Measurements from ENCODE around the gene KRTAP4-16.
"Not testable (repeated sequence)": the region's sequence is repeated elsewhere in the genome, so short reads cannot be mapped to it uniquely, and the experiment has no call there.

The KRTAP4-16 gene

DNA sequence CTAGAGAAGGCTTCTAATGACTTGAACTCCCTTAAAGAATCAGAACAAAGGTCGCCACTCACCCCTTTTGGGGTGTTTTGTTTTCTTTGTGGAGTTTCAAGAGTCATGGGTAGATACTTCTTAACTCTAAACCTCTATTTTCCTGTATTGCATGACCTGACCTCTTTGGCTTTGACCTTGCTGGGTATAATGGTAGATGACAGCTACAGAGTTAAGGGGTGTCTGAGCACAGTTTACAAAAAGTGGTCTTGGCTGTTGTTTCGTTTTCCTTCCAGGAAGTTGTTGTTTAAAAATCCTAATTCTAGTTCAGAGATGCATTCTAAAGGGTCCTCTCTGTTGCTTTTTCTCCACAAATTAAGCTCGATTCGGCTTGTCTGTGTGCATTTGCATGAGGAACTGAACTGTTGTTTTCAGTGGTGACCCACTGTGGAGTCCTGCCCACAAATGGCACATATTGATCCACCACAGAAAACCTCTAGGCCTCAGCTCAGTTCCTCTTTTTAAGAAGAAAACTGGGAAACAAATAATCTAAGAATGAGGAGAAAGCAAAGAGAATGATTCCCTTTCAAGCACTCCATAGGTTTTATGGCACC lies 13.2 kb downstream of the KRTAP4-16 start:
- not testable (repeated sequence) for H3K27me3 ChIP-seq (ENCODE audit: control insufficient read depth, insufficient read depth, low read length); H3K36me3 ChIP-seq (ENCODE audit: control insufficient read depth, insufficient read depth, low read length); H3K4me1 ChIP-seq (ENCODE audit: control insufficient read depth, insufficient read depth, low read length); H3K9me3 ChIP-seq (ENCODE audit: control insufficient read depth, insufficient read depth, low read length); H3K4me3 ChIP-seq (ENCODE audit: low read depth, low read length); H3K9ac ChIP-seq (ENCODE audit: low read depth, low read length)

- not testable (repeated sequence) for H3K27me3 ChIP-seq (ENCODE audit: control insufficient read depth, insufficient read depth, low read length); H3K9me3 ChIP-seq (ENCODE audit: control insufficient read depth, insufficient read depth, low read length); H3K36me3 ChIP-seq (ENCODE audit: control insufficient read depth, insufficient read depth, low read length); H3K9ac ChIP-seq (ENCODE audit: low read depth, low read length); H3K4me1 ChIP-seq (ENCODE audit: control insufficient read depth, insufficient read depth, low read length); H3K4me3 ChIP-seq (ENCODE audit: low read depth, low read length)
These were observed 17.7 kb downstream of the KRTAP4-16 start, which contains the start of gene KRTAP4-7 for GRCh38 chr17:41084100-41084856. Gene KRTAP4-7, plus strand, starts transcription at chr17:41084150. Its CDS starts 57 bp downstream, at chr17:41084207.

DNA sequence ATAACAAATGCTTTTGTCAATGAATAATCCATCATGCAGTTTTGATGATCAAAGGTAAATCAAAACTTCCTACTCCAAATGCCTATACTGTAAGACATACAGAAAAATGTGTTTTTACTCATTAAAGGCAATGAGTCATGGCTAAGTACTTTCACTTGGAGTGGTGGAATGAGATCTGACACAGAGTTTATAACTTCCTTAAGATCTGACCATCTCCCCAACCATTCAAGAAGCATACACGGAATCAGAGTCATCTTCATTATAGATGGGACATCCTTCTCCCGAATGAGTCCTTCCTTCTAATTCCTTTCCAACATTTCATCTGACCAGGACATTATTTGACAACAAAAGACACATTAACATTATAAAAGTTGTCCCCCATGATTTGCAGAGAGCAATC lies 18.6 kb downstream of the KRTAP4-16 start:
- not testable (repeated sequence) for H3K27me3 ChIP-seq (ENCODE audit: control insufficient read depth, insufficient read depth, low read length); H3K9me3 ChIP-seq (ENCODE audit: control insufficient read depth, insufficient read depth, low read length); H3K36me3 ChIP-seq (ENCODE audit: control insufficient read depth, insufficient read depth, low read length); H3K9ac ChIP-seq (ENCODE audit: low read depth, low read length); H3K4me3 ChIP-seq (ENCODE audit: low read depth, low read length); H3K4me1 ChIP-seq (ENCODE audit: control insufficient read depth, insufficient read depth, low read length)

DNA sequence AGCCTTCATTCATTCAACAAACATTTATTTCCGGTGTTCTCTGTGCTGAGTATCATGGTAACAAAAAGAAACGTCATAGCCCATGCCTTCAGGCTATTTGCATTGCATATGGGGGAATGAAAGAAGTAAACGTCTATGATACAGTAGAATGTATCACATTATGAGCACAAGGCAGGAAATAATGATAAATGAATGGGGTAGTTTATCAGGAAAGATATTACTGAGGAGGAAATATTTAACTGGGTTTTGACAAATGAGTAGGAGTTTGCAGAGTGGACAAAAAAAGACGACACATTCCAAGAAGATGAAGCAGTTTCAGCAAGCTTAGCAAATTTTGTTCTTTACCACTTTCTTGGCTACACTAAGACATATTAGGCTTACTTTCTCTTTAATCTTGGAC lies 19.4 kb downstream of the KRTAP4-16 start:
- Histone ChIP-seq H3K4me3 (ENCODE audit: low read depth, low read length) (no peak overlapping the region), H3K36me3 (ENCODE audit: control insufficient read depth, insufficient read depth, low read length) (no peaks in the 10 kb centered on the region), H3K9me3 (ENCODE audit: control insufficient read depth, insufficient read depth, low read length) (no peaks in the 10 kb centered on the region), H3K27me3 (ENCODE audit: control insufficient read depth, insufficient read depth, low read length) (no peaks in the 10 kb centered on the region), H3K4me1 (ENCODE audit: control insufficient read depth, insufficient read depth, low read length) (no peaks in the 10 kb centered on the region), H3K9ac (ENCODE audit: low read depth, low read length) (no peak overlapping the region)

DNA sequence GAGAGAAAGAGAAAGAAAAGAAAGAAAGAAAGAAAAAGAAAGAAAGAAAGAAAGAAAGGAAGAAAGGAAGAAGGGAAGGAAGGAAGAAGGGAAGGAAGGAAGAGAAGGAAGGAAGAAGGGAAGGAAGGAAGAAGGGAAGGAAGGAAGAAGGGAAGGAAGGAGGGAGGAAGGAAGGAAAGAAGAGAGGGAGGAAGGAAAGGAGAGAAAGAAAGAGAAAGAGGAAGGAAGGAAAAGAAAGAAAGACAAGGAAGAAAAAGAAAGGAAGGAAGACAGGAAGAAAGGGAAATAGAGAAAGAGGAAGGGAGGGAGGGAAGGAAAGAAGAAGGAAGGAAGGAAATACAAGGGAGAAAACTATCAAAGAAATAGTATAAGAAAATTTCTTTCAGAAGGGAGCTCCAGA lies 25.2 kb downstream of the KRTAP4-16 start:
- no peaks in the 10 kb centered on the region for H3K4me1 ChIP-seq (ENCODE audit: control insufficient read depth, insufficient read depth, low read length)

DNA sequence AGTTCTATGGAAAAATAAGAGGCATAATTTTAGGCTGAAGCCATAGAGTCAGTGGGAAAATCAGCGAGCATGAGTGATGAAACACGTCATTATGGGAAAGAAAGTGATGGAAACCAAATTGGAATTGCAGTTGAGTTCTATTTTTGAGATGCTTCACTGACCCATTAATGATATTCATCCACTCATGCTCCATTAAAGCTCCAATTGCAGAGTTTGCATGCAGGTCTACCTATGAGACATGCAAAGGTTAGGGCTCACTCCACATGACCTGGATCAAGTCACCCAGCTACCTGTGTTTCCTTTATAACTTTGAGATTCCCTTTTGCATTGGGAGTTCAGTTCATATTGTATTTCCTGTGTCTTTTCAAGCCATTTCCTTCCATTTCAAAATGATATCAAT lies 28.3 kb downstream of the KRTAP4-16 start:
- no peak overlapping the region for H3K9ac ChIP-seq (ENCODE audit: low read depth, low read length)
- H3K27me3 ChIP-seq (ENCODE audit: control insufficient read depth, insufficient read depth, low read length) = no peaks in the 10 kb centered on the region

More for the DNA sequence above, 25.2 kb downstream of the KRTAP4-16 start:
- H3K27me3 ChIP-seq (ENCODE audit: control insufficient read depth, insufficient read depth, low read length) = no peaks in the 10 kb centered on the region
- H3K4me3 ChIP-seq (ENCODE audit: low read depth, low read length) = no peak overlapping the region
- no peaks in the 10 kb centered on the region for H3K36me3 ChIP-seq (ENCODE audit: control insufficient read depth, insufficient read depth, low read length)
- no peak overlapping the region for H3K9ac ChIP-seq (ENCODE audit: low read depth, low read length)
- no peaks in the 10 kb centered on the region for H3K9me3 ChIP-seq (ENCODE audit: control insufficient read depth, insufficient read depth, low read length)

GRCh38 chr17:41071606-41072360 lies 30.2 kb downstream of the KRTAP4-16 start:
- H3K27me3 ChIP-seq (ENCODE audit: control insufficient read depth, insufficient read depth, low read length) = no peaks in the 10 kb centered on the region
- H3K9ac ChIP-seq (ENCODE audit: low read depth, low read length) = no peak overlapping the region
- H3K9me3 ChIP-seq (ENCODE audit: control insufficient read depth, insufficient read depth, low read length) = no peaks in the 10 kb centered on the region
- no peaks in the 10 kb centered on the region for H3K36me3 ChIP-seq (ENCODE audit: control insufficient read depth, insufficient read depth, low read length)
- H3K4me3 ChIP-seq (ENCODE audit: low read depth, low read length) = no peak overlapping the region
- no peaks in the 10 kb centered on the region for H3K4me1 ChIP-seq (ENCODE audit: control insufficient read depth, insufficient read depth, low read length)

More for the DNA sequence above, 28.3 kb downstream of the KRTAP4-16 start:
- H3K9me3 ChIP-seq (ENCODE audit: control insufficient read depth, insufficient read depth, low read length) = no peaks in the 10 kb centered on the region
- H3K4me3 ChIP-seq (ENCODE audit: low read depth, low read length) = no peak overlapping the region
- no peaks in the 10 kb centered on the region for H3K36me3 ChIP-seq (ENCODE audit: control insufficient read depth, insufficient read depth, low read length)
- H3K4me1 ChIP-seq (ENCODE audit: control insufficient read depth, insufficient read depth, low read length) = no peaks in the 10 kb centered on the region

GRCh38 chr17:41069031-41069430 lies 33.0 kb downstream of the KRTAP4-16 start:
- H3K4me1 ChIP-seq (ENCODE audit: control insufficient read depth, insufficient read depth, low read length) = no peaks in the 10 kb centered on the region
- no peak overlapping the region for H3K9ac ChIP-seq (ENCODE audit: low read depth, low read length)
- H3K36me3 ChIP-seq (ENCODE audit: control insufficient read depth, insufficient read depth, low read length) = no peaks in the 10 kb centered on the region
- no peaks in the 10 kb centered on the region for H3K9me3 ChIP-seq (ENCODE audit: control insufficient read depth, insufficient read depth, low read length)
- H3K4me3 ChIP-seq (ENCODE audit: low read depth, low read length) = no peak overlapping the region
- no peaks in the 10 kb centered on the region for H3K27me3 ChIP-seq (ENCODE audit: control insufficient read depth, insufficient read depth, low read length)

- Histone ChIP-seq H3K4me1 (ENCODE audit: control insufficient read depth, insufficient read depth, low read length) (no peaks in the 10 kb centered on the region), H3K27me3 (ENCODE audit: control insufficient read depth, insufficient read depth, low read length) (no peaks in the 10 kb centered on the region), H3K4me3 (ENCODE audit: low read depth, low read length) (no peak overlapping the region), H3K9ac (ENCODE audit: low read depth, low read length) (no peak overlapping the region), H3K36me3 (ENCODE audit: control insufficient read depth, insufficient read depth, low read length) (no peaks in the 10 kb centered on the region), H3K9me3 (ENCODE audit: control insufficient read depth, insufficient read depth, low read length) (no peaks in the 10 kb centered on the region)
These were observed 34.7 kb downstream of the KRTAP4-16 start for GRCh38 chr17:41067281-41067680.

DNA sequence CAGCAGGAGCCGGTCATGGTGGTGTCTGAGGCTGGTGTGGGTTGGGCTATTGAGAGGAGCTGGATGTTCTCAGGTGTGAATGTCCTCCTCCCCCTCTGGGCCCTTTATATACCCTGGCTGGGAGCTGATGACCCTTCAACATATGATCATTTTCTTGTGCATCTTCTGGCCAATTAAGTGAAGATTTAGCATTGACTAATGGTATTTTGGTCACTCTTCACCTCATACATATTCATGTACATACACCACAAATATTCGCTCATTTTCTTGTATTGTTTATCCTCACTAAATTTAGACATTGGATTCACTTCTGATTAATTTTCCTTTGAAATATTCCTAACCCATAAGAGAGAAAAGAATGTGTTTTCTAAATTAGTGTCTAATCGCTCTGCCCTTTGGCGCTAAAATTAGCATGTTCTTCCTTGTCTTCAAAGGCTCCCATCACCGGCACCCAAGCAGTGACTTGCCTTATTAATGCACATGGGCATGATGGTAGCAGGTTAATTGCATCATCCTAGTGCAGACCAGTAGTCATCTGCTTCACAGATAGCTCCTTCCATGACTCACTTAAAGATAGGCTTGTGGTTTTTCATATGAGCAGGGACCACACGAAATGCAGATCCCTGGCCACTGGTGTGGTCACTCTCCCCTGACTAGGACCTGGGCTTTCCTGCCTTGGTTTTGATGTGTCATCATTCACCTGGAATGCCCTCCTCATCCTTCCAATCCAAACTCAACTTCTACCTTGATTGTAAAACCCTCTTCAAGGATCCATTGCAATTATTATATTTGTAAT lies 36.0 kb downstream of the KRTAP4-16 start, which contains the start of gene KRTAP2-4:
KRTAP2-4 (minus strand) TSS at position 51 of the 796 bp plus-strand sequence; CDS start at position 17, 34 bp downstream.
- Histone ChIP-seq H3K36me3 (ENCODE audit: control insufficient read depth, insufficient read depth, low read length) (no peaks in the 10 kb centered on the region), H3K9me3 (ENCODE audit: control insufficient read depth, insufficient read depth, low read length) (no peaks in the 10 kb centered on the region), H3K4me3 (ENCODE audit: low read depth, low read length) (no peak within 1 kb of the TSS), H3K27me3 (ENCODE audit: control insufficient read depth, insufficient read depth, low read length) (no peaks in the 10 kb centered on the region), H3K9ac (ENCODE audit: low read depth, low read length) (no peak within 1 kb of the TSS), H3K4me1 (ENCODE audit: control insufficient read depth, insufficient read depth, low read length) (no peaks in the 10 kb centered on the region)

DNA sequence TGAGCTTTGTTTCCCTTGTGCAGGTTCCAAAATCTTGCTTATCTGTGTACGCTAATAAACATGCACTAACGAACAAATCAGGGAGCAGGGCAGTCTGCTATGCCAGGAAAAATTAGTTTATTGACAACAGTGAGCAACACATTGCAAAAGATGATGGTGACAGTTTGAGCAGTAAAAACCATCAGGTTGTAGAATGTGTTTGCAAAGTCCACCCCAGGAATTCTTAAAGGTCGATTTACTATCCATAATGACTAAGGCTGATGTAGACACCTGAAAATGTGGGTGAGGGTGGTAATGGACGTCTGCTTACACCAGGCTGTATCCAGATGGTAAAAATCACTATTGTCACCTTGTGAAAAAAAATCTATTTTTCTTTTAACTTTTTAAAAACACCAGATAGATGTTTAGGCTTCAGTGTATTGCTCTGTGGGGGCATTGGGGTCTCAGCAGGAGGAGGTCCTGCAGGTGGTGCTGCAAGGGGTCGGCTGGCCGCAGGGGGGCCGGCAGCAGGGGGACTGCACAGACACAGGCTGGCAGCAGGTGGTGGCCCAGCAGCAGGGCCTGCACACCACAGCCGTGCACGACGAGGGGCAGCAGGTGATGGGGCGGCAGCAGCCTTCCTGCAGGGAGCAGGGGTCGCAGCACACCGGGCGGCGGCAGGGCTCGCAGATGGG lies 36.9 kb downstream of the KRTAP4-16 start:
- not testable (repeated sequence) for H3K36me3 ChIP-seq (ENCODE audit: control insufficient read depth, insufficient read depth, low read length); H3K4me1 ChIP-seq (ENCODE audit: control insufficient read depth, insufficient read depth, low read length); H3K9ac ChIP-seq (ENCODE audit: low read depth, low read length); H3K27me3 ChIP-seq (ENCODE audit: control insufficient read depth, insufficient read depth, low read length); H3K9me3 ChIP-seq (ENCODE audit: control insufficient read depth, insufficient read depth, low read length); H3K4me3 ChIP-seq (ENCODE audit: low read depth, low read length)
